ENCODE results near the gene CPSF4L. TPM values are rescaled to one million over a fixed set of nuclear protein-coding genes. Genes with fewer than 3 reads are reported as not detected.

CPSF4L gene
- total and polyA plus RNA-seq, 7 donors: not detected

GRCh38 chr17:73255671-73256181 lies 6.0 kb downstream of the CPSF4L start:
- 5 to 6% (median 6%) methylated on average over 8 of the region's 8 CpGs for WGBS, 3 donors
- Histone ChIP-seq H3K36me3 (ENCODE audit: insufficient read depth in 1 of 2, low read depth in 1 of 2) (no peaks in the 10 kb centered on the region), H3K4me1 (no peaks in the 10 kb centered on the region), H3K27me3 (ENCODE audit: insufficient read depth in 3 of 3, low read length in 2 of 3) (no peaks in the 10 kb centered on the region), H3K27ac (no peak overlapping the region), H3K9me3 (no peaks in the 10 kb centered on the region), H3K4me3 (no peak overlapping the region)
- DNase-seq (peak; percentile 45 to 72), ATAC-seq (peak; percentile 66 to 88 (median 80))
- intact Hi-C loops (cut with DNase I): loop anchor here (1.0 to 10.0 kb wide), 4 partner anchors 57 to 531 kb away; partner anchors contain the start of gene CDC42EP4 (in 1 of the 2)
- peak; percentile 99 for TF ChIP-seq CTCF (IDR thresholded peaks at IDR 0.05)

GRCh38 chr17:73251871-73252270 lies 9.8 kb downstream of the CPSF4L start:
- DNase-seq (no peak), ATAC-seq (no peak)
- WGBS, 3 donors: 69 to 77% (median 74%) methylated on average over 8 of the region's 8 CpGs
- no peaks in the 10 kb centered on the region for H3K9me3 ChIP-seq
- no peak for TF ChIP-seq CTCF (IDR thresholded peaks at IDR 0.05)
- peaks cover 2 to 21% of the 10 kb centered on the region in 2 donors for H3K36me3 ChIP-seq (ENCODE audit: insufficient read depth in 1 of 2, low read depth in 1 of 2)
- H3K27me3 ChIP-seq (ENCODE audit: insufficient read depth in 3 of 3, low read length in 2 of 3): no peaks in the 10 kb centered on the region
- no peak overlapping the region for H3K4me3 ChIP-seq
- no peaks in the 10 kb centered on the region for H3K4me1 ChIP-seq
- H3K27ac ChIP-seq: no peak overlapping the region
- intact Hi-C loops (cut with DNase I): loop anchor here in 1 of 2 donors (10.0 kb wide), 1 partner anchor 527 kb away; no protein-coding TSS in a partner anchor

GRCh38 chr17:73250851-73251640 lies 10.6 kb downstream of the CPSF4L start:
- Histone ChIP-seq H3K36me3 (ENCODE audit: insufficient read depth in 1 of 2, low read depth in 1 of 2) (peaks cover 2 to 29% of the 10 kb centered on the region in 2 donors), H3K27ac (no peak overlapping the region), H3K4me1 (no peaks in the 10 kb centered on the region), H3K4me3 (no peak overlapping the region), H3K27me3 (ENCODE audit: insufficient read depth in 3 of 3, low read length in 2 of 3) (no peaks in the 10 kb centered on the region), H3K9me3 (no peaks in the 10 kb centered on the region)
- intact Hi-C loops (cut with DNase I): loop anchor here in 1 of 2 donors (10.0 kb wide), 1 partner anchor 526 kb away; no protein-coding TSS in a partner anchor
- no peak for ATAC-seq
- no peak for TF ChIP-seq CTCF (IDR thresholded peaks at IDR 0.05)
- 63 to 70% (median 65%) methylated on average over 10 of the region's 10 CpGs for whole genome bisulfite sequencing, 3 donors
- no peak for DNase-seq

- WGBS, 3 donors: 66 to 81% (median 73%) methylated on average over 8 of the region's 8 CpGs
- peaks cover 2 to 42% of the 10 kb centered on the region in 2 donors for H3K36me3 ChIP-seq (ENCODE audit: insufficient read depth in 1 of 2, low read depth in 1 of 2)
- H3K4me3 ChIP-seq: no peak overlapping the region
- no peak for TF ChIP-seq CTCF (IDR thresholded peaks at IDR 0.05)
- DNase-seq (no peak), ATAC-seq (no peak)
- no peaks in the 10 kb centered on the region for H3K9me3 ChIP-seq
- no peaks in the 10 kb centered on the region for H3K4me1 ChIP-seq
- H3K27me3 ChIP-seq (ENCODE audit: insufficient read depth in 3 of 3, low read length in 2 of 3): no peaks in the 10 kb centered on the region
- intact Hi-C loops (cut with DNase I): loop anchor here (5.0 to 10.0 kb wide), 2 partner anchors 522 to 525 kb away; no protein-coding TSS in a partner anchor
- no peak overlapping the region for H3K27ac ChIP-seq
These were observed 12.0 kb downstream of the CPSF4L start for GRCh38 chr17:73249700-73250099.

All from psoas muscle (tissue), 8 donors.